Hepatocyte (in vitro differentiated cells): Measurements from ENCODE around the gene PAPSS1. TPM values are rescaled to one million over a fixed set of nuclear protein-coding genes. Genes with fewer than 3 reads are reported as not detected.

ENCODE experiments used
- DNase-seq: peaks from one replicate; pipeline ENCODE4 v3.0.0-alpha.2; 2016; ENCODE audit warnings: low spot score
- H2AFZ ChIP-seq: fragments of 200-600 bp; sonication (generic); 2 replicates; pipeline ENCODE4 v1.6.0; 2016; ENCODE audit warnings: antibody characterized with exemption, mild to moderate bottlenecking
- H3K27ac ChIP-seq: fragments of 200-600 bp; sonication (generic); 2 replicates; pipeline ENCODE4 v1.5.1; 2016; ENCODE audit warnings: mild to moderate bottlenecking
- H3K27me3 ChIP-seq: fragments of 200-600 bp; sonication (generic); 2 replicates; pipeline ENCODE4 v1.6.1; 2016
- H3K36me3 ChIP-seq: fragments of 200-600 bp; sonication (generic); replicated peaks from 2 replicates; pipeline ENCODE4 v1.5.1; 2016; ENCODE audit warnings: low read depth; ENCODE audit not compliant: insufficient read depth
- H3K4me1 ChIP-seq: fragments of 200-600 bp; sonication (generic); 2 replicates; pipeline ENCODE4 v1.5.1; 2016; ENCODE audit warnings: mild to moderate bottlenecking, moderate library complexity; ENCODE audit not compliant: insufficient read depth
- H3K4me2 ChIP-seq: fragments of 200-600 bp; sonication (generic); 2 replicates; pipeline ENCODE4 v1.6.0; 2016
- H3K4me3 ChIP-seq: fragments of 200-600 bp; sonication (generic); 2 replicates; pipeline ENCODE4 v1.5.1; 2016; ENCODE audit warnings: mild to moderate bottlenecking
- H3K79me2 ChIP-seq: fragments of 200-600 bp; sonication (generic); 2 replicates; pipeline ENCODE4 v1.6.0; 2017; ENCODE audit warnings: mild to moderate bottlenecking
- H3K9me2 ChIP-seq: fragments of 200-600 bp; sonication (generic); replicated peaks from 2 replicates; pipeline ENCODE4 v1.6.0; 2017; ENCODE audit warnings: mild to moderate bottlenecking; ENCODE audit not compliant: insufficient read depth
- H3K9me3 ChIP-seq: fragments of 200-600 bp; sonication (generic); 2 replicates; pipeline ENCODE4 v1.5.1; 2016; ENCODE audit warnings: low read depth, mild to moderate bottlenecking
- H4K20me1 ChIP-seq: fragments of 200-600 bp; sonication (generic); 2 replicates; pipeline ENCODE4 v1.6.0; 2016; ENCODE audit warnings: mild to moderate bottlenecking; ENCODE audit not compliant: insufficient read depth, poor library complexity, severe bottlenecking
- CTCF ChIP-seq: fragments of 200-600 bp; sonication (generic); IDR thresholded peaks from 2 replicates; pipeline ENCODE4 v1.5.1; 2016; ENCODE audit warnings: antibody characterized with exemption, mild to moderate bottlenecking; ENCODE audit not compliant: poor library complexity
- EZH2 ChIP-seq: fragments of 200-600 bp; sonication (generic); IDR thresholded peaks from 2 replicates; pipeline ENCODE4 v1.6.1; 2016; ENCODE audit warnings: antibody characterized with exemption, mild to moderate bottlenecking, borderline replicate concordance
- EZH2phosphoT487 ChIP-seq: fragments of 200-600 bp; sonication (generic); IDR thresholded peaks from one replicate; pipeline ENCODE4 v1.6.1; 2018; ENCODE audit warnings: antibody characterized with exemption, mild to moderate bottlenecking, low read depth, moderate library complexity; ENCODE audit not compliant: unreplicated experiment, severe bottlenecking
- WGBS: methylation state at CpG from one replicate; pipeline ENCODE4 v1.1.6; 2016; ENCODE audit warnings: low lambda C conversion rate; ENCODE audit errors: missing lambda C conversion rate; 5-methylcytosine and 5-hydroxymethylcytosine counted together
- polyA plus RNA-seq: library from polyadenylated mRNA; unstranded; fragments of >200 nt; fragmentation: Nextera tagmentation; extraction: Ambion mirVana; gene quantifications from 2 replicates; pipeline ENCODE4 v1.2.1, GENCODE V29; 2016
- total RNA-seq: library from RNA; depleted of rRNA; stranded (reverse); fragments of >200 nt; gene quantifications from 2 replicates; pipeline ENCODE4 v1.2.3, GENCODE V29; 2014

The PAPSS1 gene
- total and polyA plus RNA-seq, 2 experiments from 2014 or later: 102 to 103 TPM

DNA sequence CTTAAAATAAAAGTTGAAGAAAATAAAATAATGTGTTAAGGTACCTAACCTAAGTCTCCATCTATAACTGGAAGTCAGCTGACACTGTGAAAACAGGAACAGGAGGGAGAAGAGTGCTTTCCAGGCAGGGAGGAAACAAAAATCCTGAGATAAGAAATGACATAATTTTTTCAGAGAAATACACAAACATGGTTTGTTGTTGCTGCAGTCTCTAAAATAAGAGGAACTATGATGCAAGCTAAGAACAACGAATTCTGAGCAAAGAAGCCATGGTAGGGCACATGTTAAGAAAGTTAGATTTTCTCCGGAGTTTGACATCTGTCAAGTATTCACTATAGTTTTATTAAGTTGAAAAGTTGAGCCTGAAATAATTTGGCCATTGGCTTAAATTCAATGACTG is 26.9 kb downstream of the PAPSS1 start:
- Histone ChIP-seq H3K27ac (no peak overlapping the region), H4K20me1 (no peaks in the 10 kb centered on the region)

GRCh38 chr4:107692202-107692601 is 27.8 kb downstream of the PAPSS1 start:
- no peak overlapping the region for H3K4me2 ChIP-seq
- H3K9me3 ChIP-seq: no peaks in the 10 kb centered on the region
- H3K4me1 ChIP-seq: no peaks in the 10 kb centered on the region
- H3K9me2 ChIP-seq: no peaks in the 10 kb centered on the region
- H4K20me1 ChIP-seq: no peaks in the 10 kb centered on the region
- H2AFZ ChIP-seq: no peak overlapping the region
- WGBS: 70% methylated on average over 3 of the region's 3 CpGs
- H3K36me3 ChIP-seq: no peaks in the 10 kb centered on the region
- H3K27me3 ChIP-seq: no peaks in the 10 kb centered on the region
- no peak overlapping the region for H3K4me3 ChIP-seq
- H3K79me2 ChIP-seq: peaks cover 77% of the 10 kb centered on the region
- H3K27ac ChIP-seq: no peak overlapping the region
- TF ChIP-seq EZH2phosphoT487 (no peak), CTCF (no peak), EZH2 (no peak)
- DNase-seq: no peak

More for the DNA sequence above, 26.9 kb downstream of the PAPSS1 start:
- Histone ChIP-seq H3K36me3 (no peaks in the 10 kb centered on the region), H3K4me2 (no peak overlapping the region), H3K9me3 (no peaks in the 10 kb centered on the region), H3K9me2 (no peaks in the 10 kb centered on the region), H2AFZ (no peak overlapping the region), H3K79me2 (peaks cover 76% of the 10 kb centered on the region), H3K4me3 (no peak overlapping the region), H3K4me1 (no peaks in the 10 kb centered on the region), H3K27me3 (no peaks in the 10 kb centered on the region)
- TF ChIP-seq EZH2phosphoT487: no peak
- TF ChIP-seq EZH2: no peak
- no peak for TF ChIP-seq CTCF
- 92% methylated on average over 2 of the region's 2 CpGs for WGBS
- DNase-seq: no peak

DNA sequence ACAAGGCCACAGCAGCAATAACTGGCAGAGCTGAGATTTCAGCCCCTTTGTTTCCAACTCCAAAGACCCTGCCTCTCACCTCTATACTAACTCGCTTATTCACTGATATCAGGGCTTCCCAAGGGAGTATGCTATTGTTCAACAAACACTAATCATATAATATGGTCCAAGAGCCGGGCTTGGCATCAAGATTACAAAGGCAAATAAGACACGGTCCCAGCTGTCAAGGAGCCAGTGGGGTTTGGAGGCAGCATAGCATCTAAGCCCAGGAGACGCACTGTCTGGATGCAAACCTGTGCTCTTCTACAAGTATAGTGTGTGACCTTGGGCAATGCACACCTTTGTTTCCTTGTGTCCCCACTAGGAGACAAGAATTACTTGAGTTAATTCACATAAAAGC is 28.7 kb downstream of the PAPSS1 start:
- H3K4me3 ChIP-seq: no peak overlapping the region
- H3K4me1 ChIP-seq: no peaks in the 10 kb centered on the region
- no peak overlapping the region for H3K27ac ChIP-seq
- no peak for DNase-seq
- no peaks in the 10 kb centered on the region for H3K9me3 ChIP-seq
- no peak overlapping the region for H2AFZ ChIP-seq
- no peaks in the 10 kb centered on the region for H3K36me3 ChIP-seq
- H3K4me2 ChIP-seq: no peak overlapping the region
- WGBS: 75% methylated on average over 4 of the region's 4 CpGs
- peaks cover 74% of the 10 kb centered on the region for H3K79me2 ChIP-seq
- no peaks in the 10 kb centered on the region for H4K20me1 ChIP-seq
- no peaks in the 10 kb centered on the region for H3K27me3 ChIP-seq
- H3K9me2 ChIP-seq: no peaks in the 10 kb centered on the region
- TF ChIP-seq CTCF (no peak), EZH2 (no peak), EZH2phosphoT487 (no peak)

- Histone ChIP-seq H3K9me3 (no peaks in the 10 kb centered on the region), H3K36me3 (no peaks in the 10 kb centered on the region), H4K20me1 (no peaks in the 10 kb centered on the region), H2AFZ (no peak overlapping the region), H3K79me2 (peaks cover 68% of the 10 kb centered on the region), H3K9me2 (no peaks in the 10 kb centered on the region), H3K27me3 (no peaks in the 10 kb centered on the region), H3K27ac (no peak overlapping the region), H3K4me1 (no peaks in the 10 kb centered on the region), H3K4me3 (no peak overlapping the region), H3K4me2 (no peak overlapping the region)
- TF ChIP-seq EZH2 (no peak), CTCF (no peak), EZH2phosphoT487 (no peak)
- WGBS: 92% methylated on average over 2 of the region's 2 CpGs
- DNase-seq: peak; percentile 30
Measured at GRCh38 chr4:107689912-107690587, 30.0 kb downstream of the PAPSS1 start.
